OCI-LY7 (cell line): Measurements from ENCODE around the gene RNU6-7. TPM values are rescaled to one million over a fixed set of nuclear protein-coding genes. Genes with fewer than 3 reads are reported as not detected.

ENCODE experiments used
- Bru-seq: library from RNA; stranded (reverse); fragments of 400-500 nt; gene quantifications from one replicate; lab custom pipeline; 2021; lab: Mats Ljungman, UMichigan
- BruChase-seq, 2 experiments: library from RNA; stranded (reverse); fragments of 400-500 nt; gene quantifications; one replicate each; lab custom pipeline; 2021; lab: Mats Ljungman, UMichigan
- BruUV-seq: library from RNA; stranded (reverse); fragments of 400-500 nt; replicated peaks from 2 replicates; lab custom pipeline; 2021; lab: Mats Ljungman, UMichigan
- CTCF ChIA-PET: fragments of 300-600 bp; sonication (Branson Sonifier 250); formaldehyde crosslinking; loops from one replicate; lab custom pipeline; 2022; ENCODE audit warnings: antibody characterized with exemption; ENCODE audit not compliant: unreplicated experiment; lab: Charles Lee
- POLR2A ChIA-PET: fragments of 300-600 bp; sonication (Branson Sonifier 250); formaldehyde crosslinking; loops from one replicate; lab custom pipeline; 2022; ENCODE audit warnings: antibody characterized with exemption; lab: Charles Lee
- DNase-seq: peaks from one replicate; pipeline ENCODE4 v3.0.0-alpha.2; 2015; ENCODE audit warnings: low spot score
- H2AFZ ChIP-seq: fragments of 200-600 bp; sonication (generic), shearing (Covaris generic); 2 replicates; pipeline ENCODE4 v1.6.1; 2014; ENCODE audit warnings: mild to moderate bottlenecking, antibody characterized with exemption, low read length, moderate library complexity
- H3K27ac ChIP-seq: fragments of 200-600 bp; sonication (generic); 2 replicates; pipeline ENCODE4 v1.5.1; 2014; ENCODE audit warnings: mixed run types, low read depth, mild to moderate bottlenecking, moderate library complexity, low read length, inconsistent platforms; ENCODE audit not compliant: poor library complexity, severe bottlenecking
- H3K36me3 ChIP-seq: fragments of 200-600 bp; sonication (generic); 2 replicates; pipeline ENCODE4 v1.6.1; 2014; ENCODE audit warnings: mild to moderate bottlenecking, antibody characterized with exemption, low read length, moderate library complexity, mixed read lengths; ENCODE audit not compliant: insufficient read depth
- H3K4me1 ChIP-seq: fragments of 200-600 bp; sonication (generic); 2 replicates; pipeline ENCODE4 v1.5.1; 2014; ENCODE audit warnings: mild to moderate bottlenecking, low read length; ENCODE audit not compliant: insufficient read depth, poor library complexity, severe bottlenecking
- H3K4me2 ChIP-seq: fragments of 200-600 bp; sonication (generic); 2 replicates; pipeline ENCODE4 v1.6.1; 2014; ENCODE audit warnings: mild to moderate bottlenecking, low read length
- H3K4me3 ChIP-seq: fragments of 200-600 bp; sonication (generic); 2 replicates; pipeline ENCODE4 v1.5.1; 2014; ENCODE audit warnings: mild to moderate bottlenecking, low read depth, low read length; ENCODE audit not compliant: poor library complexity, severe bottlenecking
- H3K79me2 ChIP-seq: fragments of 200-600 bp; sonication (generic); 2 replicates; pipeline ENCODE4 v1.6.1; 2016; ENCODE audit warnings: low read depth, mild to moderate bottlenecking, low read length, moderate library complexity, mixed read lengths; ENCODE audit not compliant: insufficient read depth
- H3K9me2 ChIP-seq: fragments of 200-600 bp; sonication (generic); 2 replicates; pipeline ENCODE4 v1.6.1; 2016; ENCODE audit warnings: mild to moderate bottlenecking, low read length, mixed read lengths; ENCODE audit not compliant: insufficient read depth
- H3K9me3 ChIP-seq: fragments of 200-600 bp; sonication (generic); 2 replicates; pipeline ENCODE4 v1.6.1; 2014; ENCODE audit warnings: mild to moderate bottlenecking, mixed run types, low read length, mixed read lengths
- H4K20me1 ChIP-seq: fragments of 200-600 bp; sonication (generic); 2 replicates; pipeline ENCODE4 v1.6.1; 2014; ENCODE audit warnings: mild to moderate bottlenecking, antibody characterized with exemption, low read length, moderate library complexity, mixed read lengths; ENCODE audit not compliant: insufficient read depth
- CTCF ChIP-seq: fragments of 200-600 bp; sonication (generic); conservative IDR thresholded peaks from 2 replicates; pipeline ENCODE4 v1.5.1; 2014; ENCODE audit warnings: mild to moderate bottlenecking, antibody characterized with exemption, low read length, moderate library complexity, mixed read lengths
- EZH2phosphoT487 ChIP-seq: fragments of 200-600 bp; sonication (generic); IDR thresholded peaks from 2 replicates; pipeline ENCODE4 v1.6.1; 2018; ENCODE audit warnings: low read depth, borderline replicate concordance, mild to moderate bottlenecking, mixed run types, antibody characterized with exemption, low read length, moderate library complexity, mixed read lengths
- intact Hi-C: fragments of 100-400 bp; cut with micrococcal nuclease; formaldehyde crosslinking; loops from one replicate; pipeline ENCODE4 v1.10.0; 2022; ENCODE audit not compliant: unreplicated experiment
- long read RNA-seq: library from polyadenylated mRNA; stranded (forward); transcript quantifications from one replicate; pipeline ENCODE4 v2.0.0, GENCODE V29; 2022
- total RNA-seq, 2 experiments: library from RNA; depleted of rRNA in 1 of 2; stranded (reverse); fragments of >200 nt in 1 of 2; shearing (Covaris generic) in 1 of 2; gene quantifications; 2 replicates each; pipeline ENCODE4 v1.2.3, GENCODE V29; 2014 to 2022

RNU6-7 gene
- total RNA-seq (2014; rRNA removed; shearing (Covaris generic)) (not detected in 2 replicates), total RNA-seq (2022) (not detected in 2 replicates), Bru-seq, nascent RNA (not detected), BruChase-seq, experiment 1, labeled RNA remaining after a 6-hour chase (not detected), BruChase-seq, experiment 2, labeled RNA remaining after a 2-hour chase (not detected)
- long read RNA-seq = 0 reads

- Histone ChIP-seq H3K9me2 (no peaks in the 10 kb centered on the region), H4K20me1 (no peaks in the 10 kb centered on the region), H3K4me2 (peak within 1 kb of the TSS; percentile 96), H3K36me3 (no peaks in the 10 kb centered on the region), H3K79me2 (no peaks in the 10 kb centered on the region), H2AFZ (peak within 1 kb of the TSS; percentile 97), H3K27ac (peak within 1 kb of the TSS; percentile 61), H3K4me3 (peak within 1 kb of the TSS; percentile 80), H3K4me1 (peaks cover 39% of the 10 kb centered on the region), H3K9me3 (no peaks in the 10 kb centered on the region)
- no peak for DNase-seq
- TF ChIP-seq EZH2phosphoT487 = no peak
- TF ChIP-seq CTCF = no peak
- intact Hi-C loops = loop anchor here (5.0 to 10.0 kb wide), 5 partner anchors 640 to 1640 kb away; partner anchors contain the start of genes DTD2, HECTD1, NUBPL and SCFD1
- CTCF ChIA-PET = no interaction called here
- POLR2A ChIA-PET = interaction anchor here (1.1 kb wide), 1 partner anchor 14 kb away, joined by 4 read pairs; no protein-coding TSS in a partner anchor
- no TSS peak for BruUV-seq
These were observed at the start of gene RNU6-7 for GRCh38 chr14:32201816-32202490. RNU6-7 (plus strand) TSS chr14:32202045.

GRCh38 chr14:32166029-32166428, 35.8 kb upstream of the RNU6-7 start:
- DNase-seq = peak; percentile 13
- Histone ChIP-seq H3K27ac (no peak overlapping the region), H3K36me3 (no peaks in the 10 kb centered on the region), H3K9me3 (no peaks in the 10 kb centered on the region), H3K4me3 (no peak overlapping the region), H3K4me1 (peaks cover 9% of the 10 kb centered on the region), H2AFZ (no peak overlapping the region), H3K9me2 (no peaks in the 10 kb centered on the region), H3K79me2 (no peaks in the 10 kb centered on the region), H3K4me2 (0 out of 2 replicates have a peak overlapping the region, but pooled peaks have one; percentile 4), H4K20me1 (no peaks in the 10 kb centered on the region)
- ChIA-PET POLR2A (no interaction called here), CTCF (no interaction called here)
- TF ChIP-seq CTCF (no peak), EZH2phosphoT487 (no peak)
- intact Hi-C loops = no loop called here
- BruUV-seq = no TSS peak
